NCI-H1048 (cell line): Measurements from ENCODE around the gene FOXR2.

ENCODE experiments used
- DNase-seq: peaks from one replicate; lab custom pipeline; 2025; lab: John Stamatoyannopoulos, UW

The FOXR2 gene

GRCh38 chrX:55623100-55623499 lies at the start of gene FOXR2:
Gene FOXR2 (plus strand): TSS chrX:55623400. CDS start chrX:55623712, 312 bp downstream.
- DNase-seq, result no peak

- no peak for DNase-seq
Measured at GRCh38 chrX:55579115-55579514, 44.1 kb upstream of the FOXR2 start.

- no peak for DNase-seq
Measured at GRCh38 chrX:55582447-55582846, 40.8 kb upstream of the FOXR2 start.

GRCh38 chrX:55593296-55593695 lies 29.9 kb upstream of the FOXR2 start:
- no peak for DNase-seq

- DNase-seq, result no peak
Measured at GRCh38 chrX:55593756-55594257, 29.4 kb upstream of the FOXR2 start.

GRCh38 chrX:55598333-55598732 lies 24.9 kb upstream of the FOXR2 start:
- no peak for DNase-seq

GRCh38 chrX:55619547-55619946 lies 3.7 kb upstream of the FOXR2 start:
- DNase-seq, result no peak

- no peak for DNase-seq
Measured at GRCh38 chrX:55624403-55624802, 1.2 kb downstream of the FOXR2 start.

GRCh38 chrX:55636109-55636508 lies 12.9 kb downstream of the FOXR2 start:
- DNase-seq, result no peak

- DNase-seq, result no peak
Measured at GRCh38 chrX:55638933-55639332, 15.7 kb downstream of the FOXR2 start.

GRCh38 chrX:55640854-55641253 lies 17.7 kb downstream of the FOXR2 start:
- DNase-seq, result no peak

GRCh38 chrX:55648434-55648833 lies 25.2 kb downstream of the FOXR2 start:
- no peak for DNase-seq

- DNase-seq, result no peak
Measured at GRCh38 chrX:55659931-55660330, 36.7 kb downstream of the FOXR2 start.

GRCh38 chrX:55663584-55663983 lies 40.4 kb downstream of the FOXR2 start:
- no peak for DNase-seq

- no peak for DNase-seq
Measured at GRCh38 chrX:55668084-55668483, 44.9 kb downstream of the FOXR2 start.
